Gastrocnemius medialis (tissue), 4 donors: ENCODE data around the gene NDST3. TPM values are rescaled to one million over a fixed set of nuclear protein-coding genes. Genes with fewer than 3 reads are reported as not detected.

Experiments used
- ATAC-seq, 2 donors: fragments of 150-250 bp; one replicate each; pipeline ENCODE4 v1.9.1; 2016
- DNase-seq, 2 donors: peaks; one replicate each; pipeline ENCODE4 v3.0.0-alpha.2; 2019
- H3K27ac ChIP-seq, 4 donors: fragments of 200-600 bp; sonication (generic); 1 replicate in 1 of 4; 2 replicates in 3 of 4; pipeline ENCODE4 v1.5.1; 2016 to 2018; ENCODE audit warnings: mild to moderate bottlenecking in 2 of 4, moderate library complexity in 1 of 4
- H3K27me3 ChIP-seq, 3 donors: fragments of 200-600 bp; sonication (generic) in 2 of 3; 1 replicate in 1 of 3; 2 replicates in 2 of 3; pipeline versions ENCODE4 v1.5.1 to v1.6.0; 2016 to 2019; ENCODE audit warnings: mild to moderate bottlenecking in 1 of 3, moderate library complexity in 1 of 3
- H3K36me3 ChIP-seq, 2 donors: fragments of 200-600 bp; sonication (generic) in 1 of 2; one replicate each; pipeline ENCODE4 v1.5.1; 2017 to 2018
- H3K4me1 ChIP-seq, 2 donors: fragments of 200-600 bp; sonication (generic) in 1 of 2; one replicate each; pipeline ENCODE4 v1.5.1; 2016 to 2017; ENCODE audit warnings: mild to moderate bottlenecking in 2 of 2
- H3K4me3 ChIP-seq, 4 donors: fragments of 200-600 bp; sonication (generic) in 3 of 4; 1 replicate in 1 of 4; 2 replicates in 3 of 4; pipeline ENCODE4 v1.5.1; 2016 to 2019; ENCODE audit warnings: mild to moderate bottlenecking in 2 of 4
- H3K9me3 ChIP-seq, 3 donors: fragments of 200-600 bp; sonication (generic) in 2 of 3; 1 replicate in 1 of 3; 2 replicates in 2 of 3; pipeline ENCODE4 v1.5.1; 2016 to 2019
- POLR2A ChIP-seq, 2 donors: fragments of 450-650 bp; IDR thresholded peaks; one replicate each; pipeline ENCODE4 v1.6.1; 2017; ENCODE audit warnings: antibody characterized with exemption in 2 of 2, mild to moderate bottlenecking in 2 of 2, moderate library complexity in 2 of 2
- in situ Hi-C, 4 donors: fragments of 200-750 bp; cut with MboI; loops; one replicate each; pipeline versions ENCODE4 v1.15.0 to v1.8.0; 2017; ENCODE audit warnings: low sequenced_read_pairs in 4 of 4
- intact Hi-C: fragments of 100-400 bp; cut with DNase I; formaldehyde crosslinking; loops from one replicate; pipeline ENCODE4 v1.15.1; 2023; ENCODE audit warnings: low total_unique reads
- total RNA-seq, 4 donors: library from RNA; depleted of rRNA; stranded (reverse); fragments of >200 nt; gene quantifications; one replicate each; pipeline versions ENCODE4 v1.1.0 to v1.2.3, GENCODE V29; 2016
- TF ChIP-seq, protein P1 (sequence below), 5 experiments: fragments of 450-650 bp in 3 of 5; fragments of 200-600 bp in 2 of 5; sonication (generic) in 2 of 5; IDR thresholded peaks in 4 of 5; conservative IDR thresholded peaks in 1 of 5; 1 replicate in 4 of 5; 2 replicates in 1 of 5; pipeline ENCODE4 v1.5.1; 2016 to 2019; ENCODE audit warnings: antibody characterized with exemption in 5 of 5, mild to moderate bottlenecking in 3 of 5, moderate library complexity in 3 of 5

NDST3 gene
- total RNA-seq, 4 donors from 2014 or later, result 0.13 TPM; not detected in 3

DNA sequence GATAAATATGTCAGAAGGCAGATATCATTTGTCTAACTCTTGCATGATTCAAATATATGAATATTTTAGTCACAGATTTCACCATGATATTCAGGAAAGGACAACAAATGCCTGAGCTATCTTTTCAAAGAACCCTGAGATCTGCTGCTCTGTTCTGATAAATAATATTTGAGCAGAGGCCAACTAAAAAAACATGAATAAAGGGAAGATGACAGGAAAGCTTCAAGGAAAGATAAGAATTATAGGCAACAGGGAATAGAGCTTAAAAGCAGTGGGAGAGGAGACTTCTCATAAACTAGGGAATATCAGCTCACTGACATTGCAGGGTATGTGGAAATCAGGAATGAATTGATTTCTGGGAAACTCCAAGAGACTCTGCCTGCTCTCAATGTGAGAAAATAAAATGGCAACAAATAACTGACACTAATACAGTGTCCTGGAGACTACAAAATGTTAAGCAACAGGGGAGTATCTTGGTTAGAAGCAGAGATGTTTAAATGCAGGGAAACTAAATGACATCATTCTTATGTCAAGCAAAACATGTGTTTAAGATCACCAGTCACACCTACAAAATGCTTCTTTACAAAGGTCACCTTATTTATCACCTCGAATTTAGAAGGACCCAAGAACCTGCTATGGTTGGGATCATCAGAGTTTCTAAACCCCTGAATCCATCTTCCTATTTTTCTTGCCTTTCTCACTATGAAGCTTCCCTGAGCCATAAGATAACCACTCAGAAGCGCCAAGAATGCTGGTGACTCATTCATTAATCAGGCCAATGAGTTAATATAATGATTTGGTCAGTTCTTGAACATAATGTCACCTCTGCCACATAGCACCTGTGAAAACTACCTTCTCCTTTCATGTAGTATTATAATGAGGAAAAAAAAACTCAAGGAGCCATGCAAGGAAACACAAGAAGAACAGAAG, 78.1 kb downstream of the NDST3 start:
- DNase-seq (no peak), ATAC-seq (no peak)
- no peaks in the 10 kb centered on the region for H3K4me1 ChIP-seq
- intact Hi-C loops, result no loop called here
- H3K4me3 ChIP-seq, result no peak overlapping the region
- no peak for TF ChIP-seq POLR2A (IDR thresholded peaks at IDR 0.05)
- TF ChIP-seq, protein P1, sequence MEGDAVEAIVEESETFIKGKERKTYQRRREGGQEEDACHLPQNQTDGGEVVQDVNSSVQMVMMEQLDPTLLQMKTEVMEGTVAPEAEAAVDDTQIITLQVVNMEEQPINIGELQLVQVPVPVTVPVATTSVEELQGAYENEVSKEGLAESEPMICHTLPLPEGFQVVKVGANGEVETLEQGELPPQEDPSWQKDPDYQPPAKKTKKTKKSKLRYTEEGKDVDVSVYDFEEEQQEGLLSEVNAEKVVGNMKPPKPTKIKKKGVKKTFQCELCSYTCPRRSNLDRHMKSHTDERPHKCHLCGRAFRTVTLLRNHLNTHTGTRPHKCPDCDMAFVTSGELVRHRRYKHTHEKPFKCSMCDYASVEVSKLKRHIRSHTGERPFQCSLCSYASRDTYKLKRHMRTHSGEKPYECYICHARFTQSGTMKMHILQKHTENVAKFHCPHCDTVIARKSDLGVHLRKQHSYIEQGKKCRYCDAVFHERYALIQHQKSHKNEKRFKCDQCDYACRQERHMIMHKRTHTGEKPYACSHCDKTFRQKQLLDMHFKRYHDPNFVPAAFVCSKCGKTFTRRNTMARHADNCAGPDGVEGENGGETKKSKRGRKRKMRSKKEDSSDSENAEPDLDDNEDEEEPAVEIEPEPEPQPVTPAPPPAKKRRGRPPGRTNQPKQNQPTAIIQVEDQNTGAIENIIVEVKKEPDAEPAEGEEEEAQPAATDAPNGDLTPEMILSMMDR (IDR thresholded peaks at IDR 0.05 in 4 of 5, conservative IDR thresholded peaks at IDR 0.05 in 1 of 5), result no peak
- H3K27ac ChIP-seq, result no peak overlapping the region
- no peaks in the 10 kb centered on the region for H3K36me3 ChIP-seq
- H3K27me3 ChIP-seq, result no peaks in the 10 kb centered on the region
- in situ Hi-C loops, result no loop called here
- no peaks in the 10 kb centered on the region for H3K9me3 ChIP-seq

DNA sequence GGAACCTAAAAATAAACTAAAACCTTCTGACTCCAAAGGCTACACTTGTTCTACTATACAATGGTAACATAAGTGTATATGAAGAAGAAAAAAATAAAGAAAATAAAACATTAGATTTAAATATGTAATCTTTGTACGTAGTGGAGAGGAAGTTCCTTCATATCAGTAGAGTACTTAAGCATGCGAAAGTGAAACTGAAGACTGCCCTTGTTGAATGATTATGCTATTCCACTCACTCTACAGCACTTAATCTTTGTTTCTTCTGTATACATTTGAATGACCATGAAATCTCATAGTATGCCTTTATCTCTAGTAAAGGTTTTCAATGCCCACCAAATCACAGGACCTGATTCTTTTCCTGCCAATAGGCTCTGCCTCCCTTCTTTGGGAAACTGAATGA, 78.9 kb downstream of the NDST3 start:
- ATAC-seq (no peak), DNase-seq (no peak)
- intact Hi-C loops (no loop called here), in situ Hi-C loops (no loop called here)
- no peaks in the 10 kb centered on the region for H3K27me3 ChIP-seq
- no peak overlapping the region for H3K4me3 ChIP-seq
- no peak overlapping the region for H3K27ac ChIP-seq
- no peaks in the 10 kb centered on the region for H3K36me3 ChIP-seq
- no peaks in the 10 kb centered on the region for H3K4me1 ChIP-seq
- no peaks in the 10 kb centered on the region for H3K9me3 ChIP-seq
- TF ChIP-seq, protein P1 (IDR thresholded peaks at IDR 0.05 in 4 of 5, conservative IDR thresholded peaks at IDR 0.05 in 1 of 5), result no peak
- TF ChIP-seq POLR2A (IDR thresholded peaks at IDR 0.05), result no peak

DNA sequence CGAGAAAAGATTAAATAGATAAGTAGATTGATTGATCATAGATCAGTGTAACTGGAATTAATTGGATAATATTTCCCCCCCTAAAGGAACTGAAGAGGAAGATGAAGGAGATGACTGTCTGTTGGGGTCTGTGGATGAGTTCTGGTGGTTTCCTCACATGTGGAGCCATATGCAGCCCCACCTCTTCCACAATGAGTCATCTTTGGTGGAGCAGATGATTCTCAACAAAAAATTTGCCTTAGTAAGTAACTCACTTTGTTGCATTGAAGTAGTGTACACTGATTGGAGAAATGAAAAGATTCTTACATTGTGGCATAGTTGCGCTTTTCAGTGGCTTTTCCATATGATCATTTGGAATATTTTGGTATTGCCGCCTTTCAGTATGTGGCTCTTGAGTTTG, 80.4 kb downstream of the NDST3 start:
- intact Hi-C loops (no loop called here), in situ Hi-C loops (no loop called here)
- no peaks in the 10 kb centered on the region for H3K4me1 ChIP-seq
- ATAC-seq (no peak), DNase-seq (no peak)
- no peak overlapping the region for H3K4me3 ChIP-seq
- no peaks in the 10 kb centered on the region for H3K36me3 ChIP-seq
- H3K27ac ChIP-seq, result no peak overlapping the region
- TF ChIP-seq POLR2A (IDR thresholded peaks at IDR 0.05), result no peak
- no peaks in the 10 kb centered on the region for H3K9me3 ChIP-seq
- H3K27me3 ChIP-seq, result no peaks in the 10 kb centered on the region

DNA sequence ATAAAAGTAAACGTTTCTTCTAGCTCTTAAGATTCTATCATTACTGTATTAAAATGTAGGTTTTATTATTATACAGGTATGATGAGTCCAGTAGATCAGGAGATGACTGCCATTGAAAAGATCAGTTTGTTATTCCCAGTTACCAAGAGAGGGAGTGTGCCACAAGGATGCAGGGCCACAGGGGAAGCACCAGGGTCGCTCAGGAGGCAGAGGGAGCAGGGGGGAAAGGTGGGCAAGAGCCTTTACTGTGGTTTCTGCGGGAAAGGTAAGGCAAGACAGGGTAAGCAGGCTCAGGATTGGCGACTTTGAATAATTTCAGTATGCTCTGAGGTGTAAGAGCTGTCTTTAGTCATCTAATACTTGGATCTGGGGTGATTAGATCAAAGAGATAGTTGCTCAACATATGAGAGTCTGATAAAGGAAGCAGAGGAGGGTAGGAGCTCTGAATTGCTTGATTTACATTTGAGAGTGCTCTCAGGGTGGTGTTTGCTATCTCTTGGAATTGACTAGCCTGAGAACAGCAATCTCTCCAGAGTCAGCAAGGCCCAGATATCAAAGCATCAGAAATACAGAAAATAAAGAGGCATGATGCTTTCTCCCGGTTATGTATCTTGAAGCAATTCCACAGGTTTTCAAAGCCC, 86.0 kb downstream of the NDST3 start:
- intact Hi-C loops, result no loop called here
- no peak for DNase-seq

DNA sequence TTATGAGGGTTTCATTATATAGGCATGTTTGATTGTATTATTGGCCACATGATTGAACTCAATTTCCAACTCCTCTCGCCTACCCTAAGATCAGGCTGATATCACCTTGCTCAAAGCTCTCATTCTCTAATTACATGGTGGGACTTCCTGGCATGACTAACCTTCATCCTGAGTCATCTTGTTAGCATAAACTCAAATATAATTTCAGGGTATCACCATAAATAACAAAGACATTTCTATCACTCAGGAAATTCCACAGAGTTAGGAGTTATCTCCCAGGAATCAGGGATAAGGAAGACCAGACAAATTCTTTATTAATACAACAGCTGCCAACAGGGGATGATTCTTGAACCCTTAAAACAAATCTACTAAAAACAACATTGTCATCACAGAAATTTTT, 90.7 kb downstream of the NDST3 start:
- Histone ChIP-seq H3K27me3 (no peaks in the 10 kb centered on the region), H3K36me3 (no peaks in the 10 kb centered on the region), H3K4me1 (no peaks in the 10 kb centered on the region), H3K27ac (no peak overlapping the region), H3K4me3 (no peak overlapping the region), H3K9me3 (no peaks in the 10 kb centered on the region)
- ATAC-seq (no peak), DNase-seq (no peak)
- intact Hi-C loops, result no loop called here
- in situ Hi-C loops, result no loop called here
- TF ChIP-seq, protein P1 (IDR thresholded peaks at IDR 0.05 in 4 of 5, conservative IDR thresholded peaks at IDR 0.05 in 1 of 5), result no peak
- TF ChIP-seq POLR2A (IDR thresholded peaks at IDR 0.05), result no peak

More for the DNA sequence above, 86.0 kb downstream of the NDST3 start:
- no peaks in the 10 kb centered on the region for H3K36me3 ChIP-seq
- no peaks in the 10 kb centered on the region for H3K27me3 ChIP-seq
- ATAC-seq, result no peak
- no peaks in the 10 kb centered on the region for H3K4me1 ChIP-seq
- in situ Hi-C loops, result no loop called here
- no peaks in the 10 kb centered on the region for H3K9me3 ChIP-seq
- no peak overlapping the region for H3K27ac ChIP-seq
- TF ChIP-seq POLR2A (IDR thresholded peaks at IDR 0.05), result no peak
- TF ChIP-seq, protein P1 (IDR thresholded peaks at IDR 0.05 in 4 of 5, conservative IDR thresholded peaks at IDR 0.05 in 1 of 5), result no peak
- no peak overlapping the region for H3K4me3 ChIP-seq
